ENCODE data around the gene AKR7A2.
"Not testable (repeated sequence)": the region's sequence is repeated elsewhere in the genome, so short reads cannot be mapped to it uniquely, and the experiment has no call there.

Gene AKR7A2

DNA sequence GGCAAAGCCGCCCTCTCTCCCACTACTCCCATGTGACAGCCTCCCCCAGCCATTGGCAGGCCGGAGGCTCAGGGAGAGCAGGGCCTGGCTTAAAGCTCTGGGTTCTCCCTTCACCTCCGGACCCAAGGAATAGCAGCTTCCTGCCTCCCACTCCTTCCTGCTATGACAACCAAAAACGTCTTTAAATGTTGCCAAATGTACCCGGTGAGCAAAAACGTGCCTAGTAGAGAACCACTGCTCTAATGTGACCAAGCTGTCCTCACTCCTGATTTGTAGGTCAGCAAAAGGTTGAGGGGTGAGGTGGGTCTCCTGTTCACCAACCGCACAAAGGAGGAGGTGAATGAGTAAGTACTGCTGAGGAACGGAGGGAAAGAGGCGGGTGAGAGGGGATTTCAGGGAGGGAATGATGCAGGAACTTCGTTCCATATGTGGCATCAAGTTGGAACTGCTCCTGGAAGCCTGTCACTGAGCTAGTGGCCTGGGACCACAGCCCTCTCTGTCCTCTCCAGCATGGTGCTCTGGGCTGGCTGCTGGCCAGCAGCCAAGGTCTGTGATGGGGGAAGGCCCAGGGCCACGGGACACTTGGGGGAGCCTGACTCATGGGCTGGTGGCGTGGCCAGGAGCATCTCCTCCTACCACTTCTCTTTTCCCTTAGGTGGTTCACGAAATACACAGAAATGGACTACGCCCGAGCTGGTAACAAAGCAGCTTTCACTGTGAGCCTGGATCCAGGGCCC is 54.6 kb downstream of the AKR7A2 start:
- DNase-seq = no peak

- not testable (repeated sequence) for DNase-seq
Measured at GRCh38 chr1:19256301-19256700, 55.6 kb downstream of the AKR7A2 start.

GRCh38 chr1:19255288-19255687 is 56.7 kb downstream of the AKR7A2 start:
- no peak for DNase-seq

GRCh38 chr1:19254416-19254815 is 57.5 kb downstream of the AKR7A2 start:
- DNase-seq = no peak
